ENCODE data around the gene LRRC8C. TPM values are rescaled to one million over a fixed set of nuclear protein-coding genes. Genes with fewer than 3 reads are reported as not detected.

LRRC8C gene
- total RNA-seq, 4 donors from 2014 or later: 4.3 to 6.2 (median 5.7) TPM

DNA sequence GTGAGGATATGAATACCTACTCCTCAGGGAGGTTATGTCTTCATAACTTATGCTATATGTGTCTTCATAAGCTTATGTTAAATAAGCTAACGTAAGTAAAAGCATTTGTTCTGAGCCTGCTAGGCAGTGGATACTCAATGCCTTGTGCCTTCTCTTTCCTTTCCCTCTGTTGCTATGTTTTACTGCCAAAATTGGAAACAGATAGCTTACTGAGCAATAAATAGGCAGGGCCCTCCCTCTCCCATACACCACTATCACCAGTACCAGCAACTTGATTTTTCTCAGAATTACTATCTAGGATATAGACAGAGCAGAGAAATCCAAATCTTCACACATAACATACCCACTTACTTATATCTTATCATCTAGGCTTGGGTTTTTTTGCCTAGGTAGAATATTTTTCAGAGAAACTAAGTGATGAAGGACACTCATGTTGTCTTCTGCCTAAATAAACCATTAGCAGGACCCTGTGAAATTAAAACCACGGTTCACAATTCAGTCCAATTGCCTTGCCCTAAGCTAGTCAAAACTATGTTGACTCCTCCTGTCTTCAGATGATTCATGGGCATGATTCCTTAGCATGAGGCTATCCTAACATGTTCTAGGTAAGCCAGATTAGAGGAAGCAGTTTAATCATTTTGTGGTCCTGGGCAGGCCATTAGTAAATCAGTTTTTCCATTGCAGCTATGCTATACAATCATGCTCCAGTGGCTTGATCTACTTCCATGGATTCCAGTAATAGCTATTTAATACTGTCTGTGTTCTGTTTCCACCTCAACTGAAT is 15.9 kb upstream of the LRRC8C start:
- no peak for DNase-seq (ENCODE audit: low spot score in 2 of 2)
- TF ChIP-seq, protein P1, sequence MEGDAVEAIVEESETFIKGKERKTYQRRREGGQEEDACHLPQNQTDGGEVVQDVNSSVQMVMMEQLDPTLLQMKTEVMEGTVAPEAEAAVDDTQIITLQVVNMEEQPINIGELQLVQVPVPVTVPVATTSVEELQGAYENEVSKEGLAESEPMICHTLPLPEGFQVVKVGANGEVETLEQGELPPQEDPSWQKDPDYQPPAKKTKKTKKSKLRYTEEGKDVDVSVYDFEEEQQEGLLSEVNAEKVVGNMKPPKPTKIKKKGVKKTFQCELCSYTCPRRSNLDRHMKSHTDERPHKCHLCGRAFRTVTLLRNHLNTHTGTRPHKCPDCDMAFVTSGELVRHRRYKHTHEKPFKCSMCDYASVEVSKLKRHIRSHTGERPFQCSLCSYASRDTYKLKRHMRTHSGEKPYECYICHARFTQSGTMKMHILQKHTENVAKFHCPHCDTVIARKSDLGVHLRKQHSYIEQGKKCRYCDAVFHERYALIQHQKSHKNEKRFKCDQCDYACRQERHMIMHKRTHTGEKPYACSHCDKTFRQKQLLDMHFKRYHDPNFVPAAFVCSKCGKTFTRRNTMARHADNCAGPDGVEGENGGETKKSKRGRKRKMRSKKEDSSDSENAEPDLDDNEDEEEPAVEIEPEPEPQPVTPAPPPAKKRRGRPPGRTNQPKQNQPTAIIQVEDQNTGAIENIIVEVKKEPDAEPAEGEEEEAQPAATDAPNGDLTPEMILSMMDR (IDR thresholded peaks at IDR 0.05): no peak
- WGBS, 2 donors: 46 to 66% methylated on average over 2 of the region's 2 CpGs
- no peak overlapping the region for H3K4me3 ChIP-seq (ENCODE audit: low read depth, poor library complexity, severe bottlenecking)
- intact Hi-C loops (cut with DNase I; ENCODE audit: low total_unique reads): no loop called here

DNA sequence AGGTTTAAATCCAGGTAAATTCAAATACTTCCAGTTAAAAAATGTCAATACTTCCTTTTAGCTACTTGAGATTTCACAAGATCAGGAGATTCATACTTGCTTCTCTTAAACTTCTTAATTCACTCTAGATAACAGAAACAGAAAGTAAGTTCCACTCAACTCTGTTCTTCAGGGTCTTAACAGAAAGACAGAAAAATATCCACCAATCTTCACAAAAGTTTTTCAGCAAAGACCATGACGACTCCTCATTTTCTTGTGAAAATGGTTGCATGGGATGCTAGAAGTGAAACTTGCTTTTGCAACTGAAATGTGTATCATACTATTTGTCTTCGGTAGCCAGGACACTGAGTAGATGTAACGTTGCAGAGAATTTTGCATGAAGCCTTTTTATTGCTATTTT is 12.3 kb upstream of the LRRC8C start:
- 86 to 96% methylated on average over 3 of the region's 3 CpGs for whole genome bisulfite sequencing, 2 donors
- intact Hi-C loops (cut with DNase I; ENCODE audit: low total_unique reads): no loop called here
- no peak for DNase-seq (ENCODE audit: low spot score in 2 of 2)

DNA sequence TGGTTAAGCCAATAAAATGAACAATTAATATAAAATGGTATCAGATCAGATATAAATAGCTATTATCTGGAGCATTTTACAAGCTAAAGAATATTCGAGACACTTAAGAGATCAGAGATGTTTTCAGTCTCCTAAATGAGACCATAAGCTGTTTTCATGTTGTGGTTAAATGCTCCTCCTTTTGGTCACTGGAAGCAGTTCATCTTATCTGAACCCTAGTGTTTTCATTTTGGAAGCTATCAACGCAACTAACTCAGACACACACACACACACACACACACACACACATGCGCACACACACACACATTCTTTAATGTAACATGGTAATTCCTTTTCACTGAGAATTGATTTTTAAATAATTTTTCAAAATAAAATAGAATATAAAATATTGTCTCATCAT is 10.0 kb upstream of the LRRC8C start:
- WGBS, 2 donors: 53 to 59% methylated on average over 3 of the region's 3 CpGs
- no peak for DNase-seq (ENCODE audit: low spot score in 2 of 2)
- no peak overlapping the region for H3K4me3 ChIP-seq (ENCODE audit: low read depth, poor library complexity, severe bottlenecking)
- intact Hi-C loops (cut with DNase I; ENCODE audit: low total_unique reads): no loop called here
- TF ChIP-seq, protein P1 (IDR thresholded peaks at IDR 0.05): no peak
- no peak for TF ChIP-seq POLR2A (IDR thresholded peaks at IDR 0.05)

More for the DNA sequence above, 12.3 kb upstream of the LRRC8C start:
- no peak overlapping the region for H3K4me3 ChIP-seq (ENCODE audit: low read depth, poor library complexity, severe bottlenecking)
- TF ChIP-seq POLR2A (IDR thresholded peaks at IDR 0.05): no peak
- TF ChIP-seq, protein P1 (IDR thresholded peaks at IDR 0.05): no peak

DNA sequence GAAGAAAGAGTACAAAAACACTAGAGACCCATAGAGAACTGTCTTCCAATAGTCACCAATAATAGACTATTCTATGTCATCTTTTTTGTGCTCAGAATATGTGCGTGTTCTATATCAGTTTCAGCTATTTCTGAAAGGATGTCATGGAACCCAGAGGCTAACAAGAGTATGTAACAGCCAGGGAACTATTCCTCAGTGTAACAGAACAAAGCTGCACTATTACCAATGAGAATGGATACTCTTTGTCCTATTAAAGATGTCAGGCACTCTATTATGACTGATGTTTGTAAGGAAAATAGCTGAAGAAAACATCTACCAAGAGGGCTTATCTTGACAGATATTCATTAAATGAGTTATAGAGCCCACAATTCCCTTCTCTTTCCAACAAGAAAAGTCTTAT is 8.6 kb upstream of the LRRC8C start:
- 97% methylated on average over 1 of the region's 1 CpG for WGBS, 2 donors
- no peak for TF ChIP-seq POLR2A (IDR thresholded peaks at IDR 0.05)
- TF ChIP-seq, protein P1 (IDR thresholded peaks at IDR 0.05): no peak
- H3K4me3 ChIP-seq (ENCODE audit: low read depth, poor library complexity, severe bottlenecking): no peak overlapping the region
- no peak for DNase-seq (ENCODE audit: low spot score in 2 of 2)
- intact Hi-C loops (cut with DNase I; ENCODE audit: low total_unique reads): no loop called here

DNA sequence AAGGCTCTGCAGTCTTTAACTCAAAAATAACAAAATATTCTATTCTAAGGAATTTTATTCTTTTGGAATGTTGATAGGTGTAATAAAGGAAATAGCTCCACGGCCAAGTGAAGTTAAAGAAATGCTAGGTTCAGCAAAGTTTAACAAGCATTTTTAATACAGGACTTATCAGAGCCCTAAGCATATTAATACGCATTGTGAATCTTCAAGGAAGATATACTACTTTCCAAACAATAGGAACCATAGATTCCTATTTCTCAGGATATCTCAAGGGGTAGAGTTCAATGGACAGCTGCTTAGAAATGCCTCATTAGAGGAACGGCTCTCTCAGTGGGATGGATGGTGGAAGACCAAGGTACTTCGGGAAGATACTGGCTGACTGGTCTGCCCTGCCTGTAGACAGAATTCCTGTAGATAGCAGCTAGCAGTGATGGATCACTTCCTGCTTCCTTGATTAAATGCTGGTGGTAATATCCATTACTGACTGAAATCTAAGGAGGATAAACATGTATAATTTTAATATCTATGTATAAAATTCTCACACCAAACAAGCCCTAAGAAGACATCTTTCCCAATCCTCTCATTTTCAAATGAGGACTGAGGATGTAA is 8.1 kb upstream of the LRRC8C start:
- no peak for TF ChIP-seq POLR2A (IDR thresholded peaks at IDR 0.05)
- TF ChIP-seq, protein P1 (IDR thresholded peaks at IDR 0.05): no peak
- intact Hi-C loops (cut with DNase I; ENCODE audit: low total_unique reads): no loop called here
- no peak overlapping the region for H3K4me3 ChIP-seq (ENCODE audit: low read depth, poor library complexity, severe bottlenecking)
- 92 to 93% methylated on average over 4 of the region's 4 CpGs for WGBS, 2 donors
- DNase-seq (ENCODE audit: low spot score in 2 of 2): no peak
